ENCODE results near the gene ZSCAN22. TPM values are rescaled to one million over a fixed set of nuclear protein-coding genes. Genes with fewer than 3 reads are reported as not detected.
A peak's percentile ranks its signal among the peaks of the same experiment; 100 is the strongest.

Gene ZSCAN22
- total and polyA plus RNA-seq, 2 of the 13 experiments (the other 11 are each of a cell fraction or from before 2014, with no cell fraction given) = 2.5 to 3.5 TPM

- TF ChIP-seq ZNF687 (CRISPR knock-in tag; IDR thresholded peaks at IDR 0.05) (peak; percentile 11; the same call in 1 of the 2 replicates), ZBTB40 (IDR thresholded peaks at IDR 0.05) (no peak), ZBTB40 (CRISPR knock-in tag; IDR thresholded peaks at IDR 0.05) (peak; percentile 36; the same call in 1 of the 2 replicates), SYNCRIP (IDR thresholded peaks at IDR 0.05; ENCODE audit: insufficient read depth, low read depth, low read length) (no peak), ZNF576 (CRISPR knock-in tag; IDR thresholded peaks at IDR 0.05) (peak; percentile 53; the same call in 1 of the 2 replicates), POLR2AphosphoS5 (IDR thresholded peaks at IDR 0.05; ENCODE audit: low read depth, low read length) (0 out of 2 replicates have a peak, but pooled peaks have one; percentile 20), JARID2 (CRISPR knock-in tag; IDR thresholded peaks at IDR 0.05; ENCODE audit: insufficient replicate concordance) (no peak)
These were observed 58.6 kb downstream of the ZSCAN22 start (continued) for GRCh38 chr19:58385313-58385890.
